ENCODE results near the gene MRPS2. TPM values are rescaled to one million over a fixed set of nuclear protein-coding genes. Genes with fewer than 3 reads are reported as not detected.

Gene MRPS2
- total and polyA plus RNA-seq, 9 of the 15 experiments (the other 6 are each of a cell fraction or from before 2014, with no cell fraction given) = 8.0 to 167 (median 81.3) TPM

DNA sequence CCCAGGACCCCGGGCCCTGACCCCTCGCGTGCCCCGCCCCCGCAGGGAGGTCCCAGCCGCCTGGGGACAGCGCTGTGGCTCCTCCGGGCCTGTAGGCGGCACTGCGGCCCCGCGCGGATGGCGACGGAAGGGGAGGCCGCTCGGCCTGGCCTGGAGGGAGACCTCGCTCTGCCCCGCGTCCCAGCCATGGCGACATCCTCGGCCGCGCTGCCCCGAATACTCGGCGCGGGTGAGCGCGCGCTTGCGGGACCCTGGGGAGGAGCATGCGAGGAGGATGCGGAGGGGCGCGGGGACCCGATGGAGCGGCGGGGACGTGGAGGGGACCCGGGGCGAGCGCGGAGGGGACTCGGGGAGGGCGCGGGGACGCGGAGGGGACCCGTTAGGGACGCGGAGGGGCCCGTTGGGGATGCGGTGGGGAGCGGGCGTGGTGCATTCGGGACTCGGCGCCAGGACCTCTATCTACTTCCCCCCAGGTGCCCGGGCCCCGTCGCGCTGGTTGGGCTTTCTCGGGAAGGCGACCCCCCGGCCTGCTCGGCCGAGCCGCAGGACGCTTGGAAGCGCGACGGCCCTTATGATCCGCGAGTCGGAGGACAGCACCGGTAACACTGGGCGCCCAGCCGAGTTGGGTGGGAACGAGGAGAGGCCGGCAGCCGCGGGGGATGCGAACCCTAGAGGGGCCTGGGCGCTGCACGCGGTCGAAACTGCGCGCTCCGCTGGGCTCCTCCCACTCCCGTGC is at the start of gene MRPS2 (continued):
- TF ChIP-seq, protein P1, sequence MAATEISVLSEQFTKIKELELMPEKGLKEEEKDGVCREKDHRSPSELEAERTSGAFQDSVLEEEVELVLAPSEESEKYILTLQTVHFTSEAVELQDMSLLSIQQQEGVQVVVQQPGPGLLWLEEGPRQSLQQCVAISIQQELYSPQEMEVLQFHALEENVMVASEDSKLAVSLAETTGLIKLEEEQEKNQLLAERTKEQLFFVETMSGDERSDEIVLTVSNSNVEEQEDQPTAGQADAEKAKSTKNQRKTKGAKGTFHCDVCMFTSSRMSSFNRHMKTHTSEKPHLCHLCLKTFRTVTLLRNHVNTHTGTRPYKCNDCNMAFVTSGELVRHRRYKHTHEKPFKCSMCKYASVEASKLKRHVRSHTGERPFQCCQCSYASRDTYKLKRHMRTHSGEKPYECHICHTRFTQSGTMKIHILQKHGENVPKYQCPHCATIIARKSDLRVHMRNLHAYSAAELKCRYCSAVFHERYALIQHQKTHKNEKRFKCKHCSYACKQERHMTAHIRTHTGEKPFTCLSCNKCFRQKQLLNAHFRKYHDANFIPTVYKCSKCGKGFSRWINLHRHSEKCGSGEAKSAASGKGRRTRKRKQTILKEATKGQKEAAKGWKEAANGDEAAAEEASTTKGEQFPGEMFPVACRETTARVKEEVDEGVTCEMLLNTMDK (IDR thresholded peaks at IDR 0.05; ENCODE audit: borderline replicate concordance, insufficient read depth, low read depth, low read length, poor library complexity, severe bottlenecking) = peak; percentile 95
- TF ChIP-seq FOXM1 (IDR thresholded peaks at IDR 0.05; ENCODE audit: low read depth) (no peak), FOXM1 (CRISPR knock-in tag; IDR thresholded peaks at IDR 0.05; ENCODE audit: low read depth) (no peak), RB1 (IDR thresholded peaks at IDR 0.05; ENCODE audit: low read depth) (peak; percentile 96), CBX3 (IDR thresholded peaks at IDR 0.05; ENCODE audit: borderline replicate concordance in 1 of 2, low read length in 2 of 2) (no peak), MAZ (CRISPR knock-in tag; conservative IDR thresholded peaks at IDR 0.05 in 1 of 2, IDR thresholded peaks at IDR 0.05 in 1 of 2) (peak; percentile 92 to 98), YBX1 (IDR thresholded peaks at IDR 0.05) (no peak), ZNF232 (CRISPR knock-in tag; IDR thresholded peaks at IDR 0.05) (no peak; the same call in 1 of the 2 replicates), JUNB (CRISPR knock-in tag; conservative IDR thresholded peaks at IDR 0.05) (no peak)
- TF ChIP-seq, protein P2, sequence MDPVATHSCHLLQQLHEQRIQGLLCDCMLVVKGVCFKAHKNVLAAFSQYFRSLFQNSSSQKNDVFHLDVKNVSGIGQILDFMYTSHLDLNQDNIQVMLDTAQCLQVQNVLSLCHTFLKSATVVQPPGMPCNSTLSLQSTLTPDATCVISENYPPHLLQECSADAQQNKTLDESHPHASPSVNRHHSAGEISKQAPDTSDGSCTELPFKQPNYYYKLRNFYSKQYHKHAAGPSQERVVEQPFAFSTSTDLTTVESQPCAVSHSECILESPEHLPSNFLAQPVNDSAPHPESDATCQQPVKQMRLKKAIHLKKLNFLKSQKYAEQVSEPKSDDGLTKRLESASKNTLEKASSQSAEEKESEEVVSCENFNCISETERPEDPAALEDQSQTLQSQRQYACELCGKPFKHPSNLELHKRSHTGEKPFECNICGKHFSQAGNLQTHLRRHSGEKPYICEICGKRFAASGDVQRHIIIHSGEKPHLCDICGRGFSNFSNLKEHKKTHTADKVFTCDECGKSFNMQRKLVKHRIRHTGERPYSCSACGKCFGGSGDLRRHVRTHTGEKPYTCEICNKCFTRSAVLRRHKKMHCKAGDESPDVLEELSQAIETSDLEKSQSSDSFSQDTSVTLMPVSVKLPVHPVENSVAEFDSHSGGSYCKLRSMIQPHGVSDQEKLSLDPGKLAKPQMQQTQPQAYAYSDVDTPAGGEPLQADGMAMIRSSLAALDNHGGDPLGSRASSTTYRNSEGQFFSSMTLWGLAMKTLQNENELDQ (CRISPR knock-in tag; IDR thresholded peaks at IDR 0.05; ENCODE audit: borderline replicate concordance) = no peak
- TF ChIP-seq, protein P3, sequence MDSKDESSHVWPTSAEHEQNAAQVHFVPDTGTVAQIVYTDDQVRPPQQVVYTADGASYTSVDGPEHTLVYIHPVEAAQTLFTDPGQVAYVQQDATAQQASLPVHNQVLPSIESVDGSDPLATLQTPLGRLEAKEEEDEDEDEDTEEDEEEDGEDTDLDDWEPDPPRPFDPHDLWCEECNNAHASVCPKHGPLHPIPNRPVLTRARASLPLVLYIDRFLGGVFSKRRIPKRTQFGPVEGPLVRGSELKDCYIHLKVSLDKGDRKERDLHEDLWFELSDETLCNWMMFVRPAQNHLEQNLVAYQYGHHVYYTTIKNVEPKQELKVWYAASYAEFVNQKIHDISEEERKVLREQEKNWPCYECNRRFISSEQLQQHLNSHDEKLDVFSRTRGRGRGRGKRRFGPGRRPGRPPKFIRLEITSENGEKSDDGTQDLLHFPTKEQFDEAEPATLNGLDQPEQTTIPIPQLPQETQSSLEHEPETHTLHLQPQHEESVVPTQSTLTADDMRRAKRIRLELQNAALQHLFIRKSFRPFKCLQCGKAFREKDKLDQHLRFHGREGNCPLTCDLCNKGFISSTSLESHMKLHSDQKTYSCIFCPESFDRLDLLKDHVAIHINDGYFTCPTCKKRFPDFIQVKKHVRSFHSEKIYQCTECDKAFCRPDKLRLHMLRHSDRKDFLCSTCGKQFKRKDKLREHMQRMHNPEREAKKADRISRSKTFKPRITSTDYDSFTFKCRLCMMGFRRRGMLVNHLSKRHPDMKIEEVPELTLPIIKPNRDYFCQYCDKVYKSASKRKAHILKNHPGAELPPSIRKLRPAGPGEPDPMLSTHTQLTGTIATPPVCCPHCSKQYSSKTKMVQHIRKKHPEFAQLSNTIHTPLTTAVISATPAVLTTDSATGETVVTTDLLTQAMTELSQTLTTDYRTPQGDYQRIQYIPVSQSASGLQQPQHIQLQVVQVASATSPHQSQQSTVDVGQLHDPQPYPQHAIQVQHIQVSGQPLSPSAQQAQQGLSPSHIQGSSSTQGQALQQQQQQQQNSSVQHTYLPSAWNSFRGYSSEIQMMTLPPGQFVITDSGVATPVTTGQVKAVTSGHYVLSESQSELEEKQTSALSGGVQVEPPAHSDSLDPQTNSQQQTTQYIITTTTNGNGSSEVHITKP (IDR thresholded peaks at IDR 0.05; ENCODE audit: partially characterized antibody) = no peak
- TF ChIP-seq, protein P4, sequence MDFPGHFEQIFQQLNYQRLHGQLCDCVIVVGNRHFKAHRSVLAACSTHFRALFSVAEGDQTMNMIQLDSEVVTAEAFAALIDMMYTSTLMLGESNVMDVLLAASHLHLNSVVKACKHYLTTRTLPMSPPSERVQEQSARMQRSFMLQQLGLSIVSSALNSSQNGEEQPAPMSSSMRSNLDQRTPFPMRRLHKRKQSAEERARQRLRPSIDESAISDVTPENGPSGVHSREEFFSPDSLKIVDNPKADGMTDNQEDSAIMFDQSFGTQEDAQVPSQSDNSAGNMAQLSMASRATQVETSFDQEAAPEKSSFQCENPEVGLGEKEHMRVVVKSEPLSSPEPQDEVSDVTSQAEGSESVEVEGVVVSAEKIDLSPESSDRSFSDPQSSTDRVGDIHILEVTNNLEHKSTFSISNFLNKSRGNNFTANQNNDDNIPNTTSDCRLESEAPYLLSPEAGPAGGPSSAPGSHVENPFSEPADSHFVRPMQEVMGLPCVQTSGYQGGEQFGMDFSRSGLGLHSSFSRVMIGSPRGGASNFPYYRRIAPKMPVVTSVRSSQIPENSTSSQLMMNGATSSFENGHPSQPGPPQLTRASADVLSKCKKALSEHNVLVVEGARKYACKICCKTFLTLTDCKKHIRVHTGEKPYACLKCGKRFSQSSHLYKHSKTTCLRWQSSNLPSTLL (IDR thresholded peaks at IDR 0.05) = no peak
- TF ChIP-seq, protein P5, sequence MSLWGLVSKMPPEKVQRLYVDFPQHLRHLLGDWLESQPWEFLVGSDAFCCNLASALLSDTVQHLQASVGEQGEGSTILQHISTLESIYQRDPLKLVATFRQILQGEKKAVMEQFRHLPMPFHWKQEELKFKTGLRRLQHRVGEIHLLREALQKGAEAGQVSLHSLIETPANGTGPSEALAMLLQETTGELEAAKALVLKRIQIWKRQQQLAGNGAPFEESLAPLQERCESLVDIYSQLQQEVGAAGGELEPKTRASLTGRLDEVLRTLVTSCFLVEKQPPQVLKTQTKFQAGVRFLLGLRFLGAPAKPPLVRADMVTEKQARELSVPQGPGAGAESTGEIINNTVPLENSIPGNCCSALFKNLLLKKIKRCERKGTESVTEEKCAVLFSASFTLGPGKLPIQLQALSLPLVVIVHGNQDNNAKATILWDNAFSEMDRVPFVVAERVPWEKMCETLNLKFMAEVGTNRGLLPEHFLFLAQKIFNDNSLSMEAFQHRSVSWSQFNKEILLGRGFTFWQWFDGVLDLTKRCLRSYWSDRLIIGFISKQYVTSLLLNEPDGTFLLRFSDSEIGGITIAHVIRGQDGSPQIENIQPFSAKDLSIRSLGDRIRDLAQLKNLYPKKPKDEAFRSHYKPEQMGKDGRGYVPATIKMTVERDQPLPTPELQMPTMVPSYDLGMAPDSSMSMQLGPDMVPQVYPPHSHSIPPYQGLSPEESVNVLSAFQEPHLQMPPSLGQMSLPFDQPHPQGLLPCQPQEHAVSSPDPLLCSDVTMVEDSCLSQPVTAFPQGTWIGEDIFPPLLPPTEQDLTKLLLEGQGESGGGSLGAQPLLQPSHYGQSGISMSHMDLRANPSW (CRISPR knock-in tag; IDR thresholded peaks at IDR 0.05) = no peak
